Activated effector memory CD4-positive, alpha-beta T cell treated with anti-CD3 and anti-CD28 coated beads, Interleukin-2, amount 50 U/mL, for 16 hours (primary cell): Measurements from ENCODE around the gene NMT2.

Experiments
- DNase-seq: peaks from one replicate; pipeline ENCODE4 v3.0.0-alpha.2; 2020

NMT2 gene

GRCh38 chr10:15137636-15138035, 30.9 kb downstream of the NMT2 start:
- DNase-seq = no peak

- no peak for DNase-seq
Observed at GRCh38 chr10:15137036-15137359, 31.5 kb downstream of the NMT2 start.

DNA sequence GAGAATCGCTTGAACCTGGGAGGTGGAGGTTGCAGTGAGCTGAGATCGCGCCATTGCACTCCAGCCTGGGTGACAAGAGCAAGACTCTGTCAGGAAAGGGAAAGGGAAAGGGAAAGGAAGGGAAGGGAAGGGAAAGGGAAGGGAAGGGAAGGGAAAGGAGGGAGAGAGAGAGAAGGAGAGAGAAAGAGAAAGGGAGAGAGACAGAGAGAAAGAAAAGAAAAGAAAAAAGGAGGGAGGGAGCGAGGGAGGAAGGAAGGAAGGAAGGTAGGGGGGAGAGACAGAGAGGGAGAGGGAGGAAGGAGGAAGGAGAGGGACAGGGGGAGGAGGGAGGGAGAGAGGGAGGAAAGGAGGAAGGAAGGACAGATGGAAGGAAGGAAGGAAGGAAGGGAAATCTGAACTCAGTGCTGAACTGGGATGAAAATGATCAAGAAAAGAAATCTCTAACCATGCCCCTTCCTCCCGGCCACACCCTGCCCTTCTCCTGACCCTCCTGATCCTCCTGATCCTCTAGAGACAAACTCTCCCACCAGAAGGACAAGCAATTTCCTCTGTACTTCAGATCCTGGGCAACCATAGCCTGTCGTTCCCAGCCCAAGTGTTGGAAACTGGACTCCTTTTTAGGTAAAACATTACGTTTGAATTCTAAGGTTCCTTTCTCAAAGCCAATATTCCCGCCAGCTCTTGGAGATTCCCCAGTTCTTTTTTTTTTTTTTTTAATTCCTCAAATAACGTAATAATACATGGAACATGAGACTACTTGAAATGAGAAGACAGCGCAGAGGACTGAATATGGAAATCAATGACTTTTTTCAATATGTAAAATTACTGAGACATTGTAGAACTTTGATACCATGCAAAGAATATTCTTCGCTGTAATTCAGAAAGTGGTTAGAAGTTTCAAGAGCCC, 32.1 kb downstream of the NMT2 start:
- no peak for DNase-seq

DNA sequence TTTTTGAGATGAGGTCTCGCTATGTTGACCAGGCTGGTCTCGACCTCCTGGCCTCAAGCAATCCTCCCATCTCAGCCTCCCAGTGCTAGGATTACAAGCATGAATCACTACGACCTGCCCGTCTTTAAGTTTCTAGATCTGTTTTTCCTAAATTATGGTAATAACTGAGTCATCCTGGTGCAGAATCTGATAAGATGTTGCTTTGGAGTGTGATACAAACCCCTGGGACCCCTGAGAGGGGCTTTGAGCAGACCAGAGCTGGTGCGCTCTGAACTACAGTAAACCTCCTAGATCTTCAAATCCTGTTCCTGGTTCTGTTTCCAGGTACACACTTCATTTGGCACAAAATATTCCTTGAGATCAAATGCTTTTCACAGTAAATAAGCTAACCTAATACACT, 37.2 kb downstream of the NMT2 start:
- DNase-seq = no peak

GRCh38 chr10:15124908-15125307, 43.6 kb downstream of the NMT2 start:
- no peak for DNase-seq

DNA sequence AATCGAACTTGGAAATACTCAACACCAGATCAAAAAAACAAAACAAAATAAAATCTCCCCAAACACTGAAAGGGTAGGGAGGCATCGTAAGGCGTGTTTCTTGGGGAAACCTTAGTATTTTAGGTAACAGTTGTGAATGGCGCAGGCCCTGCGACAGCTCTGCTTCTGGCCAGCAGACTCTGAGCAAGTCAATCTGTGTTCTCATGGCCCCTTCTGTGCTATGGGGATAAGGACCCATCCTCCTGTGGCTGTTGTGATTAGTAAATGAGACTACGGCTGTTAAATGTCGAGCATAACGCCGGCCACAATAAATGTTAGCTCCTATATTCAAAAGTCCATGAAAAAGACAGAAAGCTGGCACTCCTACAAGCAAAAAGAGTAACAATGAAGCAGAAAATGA, 44.3 kb downstream of the NMT2 start:
- DNase-seq = no peak

- DNase-seq = no peak
Observed at GRCh38 chr10:15123749-15124184, 44.7 kb downstream of the NMT2 start.

- no peak for DNase-seq
Observed at GRCh38 chr10:15122477-15123030, 45.9 kb downstream of the NMT2 start.

GRCh38 chr10:15121707-15122106, 46.8 kb downstream of the NMT2 start:
- no peak for DNase-seq

DNA sequence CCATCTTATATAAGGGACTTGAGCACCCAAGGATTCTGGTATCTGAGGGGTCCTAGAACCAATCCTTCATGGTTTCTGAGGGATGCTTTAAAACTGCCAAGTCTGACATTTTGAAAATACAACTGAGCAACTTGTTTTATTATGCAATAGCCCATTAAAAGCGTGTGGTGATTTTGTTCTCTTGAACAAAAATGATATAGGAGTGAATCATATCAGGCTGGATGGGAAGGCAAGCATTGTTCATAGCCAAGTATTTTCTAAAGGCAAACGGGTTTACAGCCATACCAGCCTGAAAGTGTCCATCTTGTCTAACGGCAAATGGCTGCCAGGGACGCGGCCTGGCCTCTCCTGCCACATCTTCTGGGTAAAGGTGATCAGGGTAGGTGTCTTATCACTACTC, 48.0 kb downstream of the NMT2 start:
- DNase-seq = no peak

GRCh38 chr10:15118615-15119014, 49.9 kb downstream of the NMT2 start:
- no peak for DNase-seq

DNA sequence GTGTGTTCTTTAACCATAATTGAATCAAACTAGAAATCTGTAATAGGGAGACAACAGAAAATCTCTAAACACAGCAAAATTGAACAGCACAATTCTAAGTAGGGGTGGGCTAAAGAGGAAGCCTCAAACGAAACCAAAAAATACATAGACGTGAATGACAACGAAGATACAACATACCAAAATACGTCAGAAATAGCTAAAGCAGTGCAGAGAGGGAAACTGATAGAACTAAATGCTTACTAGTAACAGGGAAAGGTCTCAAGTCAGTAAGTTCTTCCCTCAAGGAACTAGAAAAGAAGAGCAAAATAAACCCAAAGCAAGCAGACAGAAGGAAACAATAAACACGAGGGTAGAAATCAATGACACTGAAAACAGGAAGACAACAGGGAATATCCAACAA, 52.3 kb downstream of the NMT2 start:
- DNase-seq = no peak

GRCh38 chr10:15113766-15114165, 54.7 kb downstream of the NMT2 start:
- no peak for DNase-seq

DNA sequence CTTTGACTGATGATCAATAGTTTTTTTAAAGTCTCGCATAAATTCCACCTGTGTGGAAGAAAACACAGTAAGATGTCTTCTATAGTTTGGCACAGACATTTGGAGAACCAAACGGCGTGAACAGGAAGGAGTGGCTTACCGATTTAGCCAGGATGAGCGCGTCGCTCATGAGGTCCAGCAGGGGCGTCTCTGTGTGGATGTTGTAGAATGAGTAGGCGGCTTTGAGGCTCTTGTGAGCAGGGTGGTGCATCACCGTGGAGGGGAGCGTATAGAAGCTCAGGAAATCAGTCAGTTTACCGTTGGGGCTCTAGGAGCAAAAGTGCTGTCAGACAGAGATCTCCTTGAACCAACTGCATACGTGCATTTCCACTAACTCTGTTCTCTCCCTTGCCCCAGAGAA, 55.8 kb downstream of the NMT2 start:
- no peak for DNase-seq

- peak; percentile 89 for DNase-seq
Observed at GRCh38 chr10:15106352-15107013, 62.0 kb downstream of the NMT2 start.

DNA sequence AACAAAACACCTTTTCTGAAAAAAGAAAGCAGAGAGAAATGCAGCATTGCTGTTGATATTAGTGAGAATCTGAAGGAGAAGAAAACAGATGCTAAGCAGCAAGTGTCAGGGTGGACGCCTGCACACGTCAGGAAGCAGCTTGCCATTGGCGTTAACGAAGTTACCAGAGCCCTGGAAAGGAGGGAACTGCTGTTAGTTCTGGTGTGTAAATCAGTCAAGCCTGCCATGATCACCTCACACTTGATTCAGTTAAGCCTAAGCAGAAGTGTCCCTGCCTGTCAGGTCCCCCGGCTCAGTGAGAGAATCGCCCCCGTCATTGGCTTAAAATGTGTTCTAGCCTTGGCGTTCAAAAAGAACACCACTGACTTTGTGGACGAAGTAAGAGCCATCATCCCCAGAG, 65.0 kb downstream of the NMT2 start:
- DNase-seq = no peak

DNA sequence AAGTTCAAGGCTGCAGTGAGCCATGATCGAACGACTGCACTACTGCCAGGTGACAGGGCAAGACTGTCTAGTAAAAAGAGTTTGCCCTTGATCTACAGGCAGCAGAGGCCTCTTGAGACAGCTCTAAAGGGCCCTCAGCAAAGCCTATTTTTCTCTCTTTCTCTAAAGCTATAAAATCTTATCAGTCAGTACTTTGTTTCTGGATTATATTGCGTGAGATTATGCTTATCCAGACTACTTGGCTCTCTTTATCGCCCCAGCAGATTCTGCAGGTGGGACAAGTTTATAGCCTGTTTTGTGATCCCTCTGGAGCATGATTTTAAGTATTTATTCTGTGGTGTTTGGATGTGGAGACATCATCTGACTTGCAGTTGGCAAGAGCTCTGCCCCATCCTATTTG, 68.6 kb downstream of the NMT2 start:
- DNase-seq = no peak

GRCh38 chr10:15097011-15097812, 71.3 kb downstream of the NMT2 start, which contains the start of gene RPP38:
Gene RPP38 (plus strand): TSS chr10:15097355. CDS start chr10:15103315, 5,960 bp downstream.
- DNase-seq = peak; percentile 99

- no peak for DNase-seq
Observed at GRCh38 chr10:15096661-15097010, 71.9 kb downstream of the NMT2 start.

DNA sequence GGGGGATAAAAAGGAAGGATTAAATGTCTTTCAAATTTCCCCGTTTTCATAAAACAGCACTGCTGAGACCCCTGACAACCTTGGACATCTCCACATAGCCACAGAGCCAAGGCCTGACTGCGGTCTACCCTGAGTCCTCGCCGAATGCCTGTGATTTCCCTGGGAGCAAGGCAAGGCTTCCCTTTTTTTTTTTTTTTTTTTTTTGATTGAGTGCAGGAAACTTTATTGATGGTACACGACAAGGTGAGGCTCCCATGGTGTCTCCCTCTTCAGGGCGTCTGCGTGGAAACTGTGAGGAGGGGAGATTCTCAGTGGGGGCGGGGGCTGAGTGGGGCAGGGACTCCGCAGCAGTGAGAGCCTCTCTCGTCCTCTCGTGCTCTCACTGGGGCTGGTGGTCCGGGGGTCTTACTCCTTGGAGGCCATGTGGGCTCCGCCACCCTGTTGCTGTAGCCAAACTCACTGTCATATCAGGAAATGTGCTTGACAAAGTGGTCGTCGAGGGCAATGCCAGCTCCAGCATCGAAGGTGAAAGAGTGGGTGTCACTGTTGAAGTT, 75.6 kb downstream of the NMT2 start:
- no peak for DNase-seq

DNA sequence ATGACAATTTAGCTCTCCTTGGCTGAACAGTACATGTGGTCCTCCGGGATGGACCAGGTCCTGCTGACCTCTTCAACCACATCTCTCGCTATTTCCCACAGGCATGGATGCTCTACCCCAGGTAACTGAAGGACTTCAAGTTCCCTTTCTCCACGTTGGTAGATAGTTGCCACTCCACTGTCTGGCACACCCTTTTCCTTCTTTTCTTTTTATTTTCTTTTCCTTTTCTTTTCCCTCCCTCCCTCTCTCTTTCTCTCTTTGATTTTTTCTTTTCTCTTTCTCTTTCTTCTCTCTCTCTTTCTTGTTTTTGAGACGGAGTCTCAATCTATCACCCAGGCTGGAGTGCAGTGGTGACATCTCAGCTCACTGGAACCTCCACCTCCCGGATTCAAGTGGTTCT, 77.1 kb downstream of the NMT2 start:
- DNase-seq = no peak

- peak; percentile 93 for DNase-seq
Observed at GRCh38 chr10:15088428-15089261, 79.8 kb downstream of the NMT2 start, which contains the start of gene ACBD7. Gene ACBD7 (minus strand): TSS chr10:15088776. CDS start chr10:15088728, 48 bp downstream.
